Liver (tissue), 3 donors: Measurements from ENCODE around the gene KCTD2.

Source experiments
- CTCF ChIP-seq: fragments of 150-350 bp; IDR thresholded peaks from 2 replicates; pipeline ENCODE4 v1.5.1; 2017; ENCODE audit warnings: improper control_type of control experiment, low read depth, low read length; ENCODE audit not compliant: missing input control
- JUND ChIP-seq, 2 donors: IDR thresholded peaks; 2 replicates each; pipeline ENCODE4 v1.6.1; 2016; ENCODE audit warnings: antibody characterized with exemption in 2 of 2
- MAX ChIP-seq: IDR thresholded peaks from 2 replicates; pipeline ENCODE4 v1.6.1; 2016; ENCODE audit warnings: antibody characterized with exemption
- SP1 ChIP-seq: IDR thresholded peaks from 2 replicates; pipeline ENCODE4 v1.6.1; 2018; ENCODE audit warnings: antibody characterized with exemption, mild to moderate bottlenecking
- TAF1 ChIP-seq: conservative IDR thresholded peaks from 2 replicates; pipeline ENCODE4 v1.6.1; 2016; ENCODE audit warnings: antibody characterized with exemption, mild to moderate bottlenecking
- donor health status: healthy.
- donor health status: healthy.

- TF ChIP-seq CTCF (no peak), JUND (IDR thresholded peaks at IDR 0.05) (no peak), TAF1 (no peak), MAX (no peak), SP1 (no peak)
Measured at GRCh38 chr17:75039238-75039637, 7.8 kb upstream of the KCTD2 start.
